ENCODE results near the gene RBKS. TPM values are rescaled to one million over a fixed set of nuclear protein-coding genes. Genes with fewer than 3 reads are reported as not detected.

The RBKS gene
- total and polyA plus RNA-seq, 2 of the 8 experiments (the other 6 are each of a cell fraction or from before 2014, with no cell fraction given) = 1.1 to 1.5 TPM

DNA sequence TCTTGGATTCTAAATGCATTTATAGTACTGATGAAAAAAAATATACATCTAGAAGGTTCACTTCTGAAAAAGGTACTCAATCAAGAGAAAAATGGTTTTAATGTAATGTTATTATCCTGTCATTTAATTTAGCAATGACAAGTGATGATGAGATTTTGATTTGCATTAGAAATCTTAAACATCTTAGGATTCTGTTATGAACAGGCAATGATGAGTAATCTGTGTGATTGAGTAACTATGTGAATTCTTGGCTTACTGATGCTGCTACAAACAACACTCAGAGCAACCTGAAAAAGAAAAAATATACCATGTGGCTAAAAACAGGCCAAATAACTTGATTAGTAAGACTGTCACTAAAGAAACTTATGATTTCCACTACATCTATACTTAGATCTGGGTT, 30.1 kb downstream of the RBKS start:
- no peak overlapping the region for H2BK20ac ChIP-seq (ENCODE audit: low read length)
- no peak overlapping the region for H2BK120ac ChIP-seq (replicated peaks; ENCODE audit: low read depth, low read length)
- H4K5ac ChIP-seq (ENCODE audit: insufficient read length, low read depth, low read length) = no peak overlapping the region
- H4K91ac ChIP-seq (replicated peaks; ENCODE audit: insufficient read length, low read length) = no peak overlapping the region
- H3K23ac ChIP-seq (ENCODE audit: insufficient read length) = no peak overlapping the region
- no peak overlapping the region for H3K4me2 ChIP-seq (ENCODE audit: insufficient read depth in 1 of 2, low read depth in 2 of 2, low read length in 2 of 2)
- H3K9ac ChIP-seq (replicated peaks in 1 of 4; ENCODE audit: extremely low read depth in 1 of 4, low read depth in 3 of 4, low read length in 3 of 4) = no peak overlapping the region
- no peaks in the 10 kb centered on the region for H4K20me1 ChIP-seq (replicated peaks in 1 of 2; ENCODE audit: control insufficient read depth in 1 of 2, insufficient read depth in 2 of 2, low read length in 2 of 2)
- no peak overlapping the region for H3K56ac ChIP-seq (replicated peaks; ENCODE audit: insufficient read length, low read depth, low read length)
- H3K9me3 ChIP-seq (ENCODE audit: insufficient read depth in 2 of 2, low read depth in 1 of 2, low read length in 1 of 2) = peaks cover 4 to 6% of the 10 kb centered on the region in 2 experiments; a peak in 3 of 4 replicates
- H3K36me3 ChIP-seq (ENCODE audit: control insufficient read depth in 2 of 4, insufficient read depth in 4 of 4, low read length in 3 of 4) = no peaks in the 10 kb centered on the region
- H2AFZ ChIP-seq (ENCODE audit: low read length) = no peak overlapping the region
- no peaks in the 10 kb centered on the region for H3K4me1 ChIP-seq (replicated peaks in 1 of 4; ENCODE audit: control insufficient read depth in 3 of 4, insufficient read depth in 4 of 4, low read length in 3 of 4)
- no peak overlapping the region for H3K27ac ChIP-seq (ENCODE audit: low read depth, low read length)
- no peak overlapping the region for H2AK5ac ChIP-seq (ENCODE audit: low read depth, low read length)
- DNase-seq (ENCODE audit: low read depth in 1 of 2, low spot score in 2 of 2) (no peak), FAIRE-seq (no peak)
- TF ChIP-seq ASH2L (IDR thresholded peaks at IDR 0.05; ENCODE audit: low read length) = no peak
- TF ChIP-seq HDAC2 (IDR thresholded peaks at IDR 0.05; ENCODE audit: borderline replicate concordance in 1 of 2, low read depth in 2 of 2, low read length in 2 of 2) = no peak
- TF ChIP-seq CBX8 (IDR thresholded peaks at IDR 0.05; ENCODE audit: borderline replicate concordance, low read depth, low read length) = no peak
- TF ChIP-seq POU5F1 (IDR thresholded peaks at IDR 0.05; ENCODE audit: low read depth, low read length) = no peak
- no peak for TF ChIP-seq SIRT6 (IDR thresholded peaks at IDR 0.05; ENCODE audit: low read length)
- no peak for TF ChIP-seq TAF1 (IDR thresholded peaks at IDR 0.05; ENCODE audit: low read depth, low read length)
- TF ChIP-seq SIX5 (IDR thresholded peaks at IDR 0.05; ENCODE audit: low read depth, low read length) = no peak
- TF ChIP-seq MAFK (IDR thresholded peaks at IDR 0.05; ENCODE audit: low read depth, low read length) = no peak
- ChIA-PET CTCF (ENCODE audit: partially characterized antibody) (interaction anchor here (1.0 kb wide), 1 partner anchor 12 kb away, joined by 3 read pairs; no protein-coding TSS in a partner anchor), POLR2A (ENCODE audit: partially characterized antibody) (no interaction called here)
- H3K18ac ChIP-seq (ENCODE audit: extremely low read depth, low read length) = no peak overlapping the region
- H3K23me2 ChIP-seq (ENCODE audit: low read depth, low read length) = no peaks in the 10 kb centered on the region
- no peak overlapping the region for H3K4me3 ChIP-seq (ENCODE audit: extremely low read depth in 1 of 4, insufficient read depth in 2 of 4, low read depth in 3 of 4, low read length in 4 of 4)
- no peak overlapping the region for H4K8ac ChIP-seq (ENCODE audit: extremely low read depth, insufficient read depth, low read length)
- peaks cover 0 to 5% (median under 1%) of the 10 kb centered on the region in 4 experiments; a peak in 1 of 7 replicates for H3K27me3 ChIP-seq (replicated peaks in 1 of 4; ENCODE audit: control insufficient read depth in 3 of 4, extremely low read depth in 1 of 4, insufficient read depth in 3 of 4, low read length in 3 of 4)
- no peaks in the 10 kb centered on the region for H3K79me2 ChIP-seq (ENCODE audit: control insufficient read depth in 1 of 2, insufficient read depth in 2 of 2, low read length in 2 of 2)
- no peak overlapping the region for H3K14ac ChIP-seq (ENCODE audit: insufficient read length)
- H2BK12ac ChIP-seq (ENCODE audit: low read depth, low read length) = no peak overlapping the region
- H3K4ac ChIP-seq (replicated peaks; ENCODE audit: insufficient read length, low read depth, low read length) = no peak overlapping the region
- H2BK15ac ChIP-seq (ENCODE audit: low read length) = no peak overlapping the region
- no peak overlapping the region for H2BK5ac ChIP-seq (ENCODE audit: low read depth, low read length)
- no peaks in the 10 kb centered on the region for H3K79me1 ChIP-seq (ENCODE audit: low read depth, low read length)

Data from H1 (cell line).